HG03439 (cell line): Measurements from ENCODE around the gene WDR3.

ENCODE experiments used
- ATAC-seq: cut with Tn5 transposase; IDR thresholded peaks from one replicate; pipeline ENCODE4 v1.9.1; 2021; ENCODE audit warnings: mild to moderate bottlenecking, moderate library complexity; ENCODE audit not compliant: unreplicated experiment

Gene WDR3

DNA sequence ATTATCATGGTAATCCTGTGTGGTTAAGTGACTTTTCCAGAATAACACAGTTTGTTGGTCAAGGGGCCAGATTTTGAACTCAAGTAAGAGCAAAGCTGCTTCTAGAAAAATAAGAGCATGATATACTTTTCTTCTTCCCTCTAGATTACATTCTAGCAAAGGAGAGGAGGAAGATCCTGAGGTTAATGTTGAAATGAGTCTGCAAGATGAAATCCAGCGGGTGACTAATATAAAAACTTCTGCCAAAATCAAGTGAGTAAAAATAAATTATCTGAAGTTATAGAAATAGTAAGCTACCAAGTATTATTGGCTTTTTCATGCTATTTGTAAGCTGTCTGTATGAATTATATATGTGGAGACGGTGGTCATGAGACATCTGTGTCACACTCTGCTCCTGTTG is 12.8 kb downstream of the WDR3 start:
- no peak for ATAC-seq

GRCh38 chr1:117952386-117952785 is 22.8 kb downstream of the WDR3 start:
- no peak for ATAC-seq

DNA sequence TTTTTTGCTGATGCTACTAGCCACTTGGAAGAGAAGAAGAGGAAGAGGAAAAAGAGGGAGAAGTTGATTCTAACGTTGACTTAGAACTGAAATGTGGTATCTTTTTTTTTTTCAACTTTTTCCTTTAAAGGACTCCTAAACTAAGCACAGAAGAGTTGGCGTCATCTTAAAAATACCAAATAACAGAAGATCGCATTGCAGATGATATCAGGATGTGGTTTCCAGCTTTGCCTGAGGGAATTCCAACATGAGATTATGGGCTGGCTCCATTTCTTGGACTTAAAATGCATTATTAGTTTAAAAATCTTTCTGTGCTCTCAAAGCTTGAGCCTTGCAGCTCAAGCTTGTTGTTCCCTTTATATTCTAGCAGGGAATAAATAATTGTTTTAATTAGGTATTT is 29.8 kb downstream of the WDR3 start:
- ATAC-seq: no peak

DNA sequence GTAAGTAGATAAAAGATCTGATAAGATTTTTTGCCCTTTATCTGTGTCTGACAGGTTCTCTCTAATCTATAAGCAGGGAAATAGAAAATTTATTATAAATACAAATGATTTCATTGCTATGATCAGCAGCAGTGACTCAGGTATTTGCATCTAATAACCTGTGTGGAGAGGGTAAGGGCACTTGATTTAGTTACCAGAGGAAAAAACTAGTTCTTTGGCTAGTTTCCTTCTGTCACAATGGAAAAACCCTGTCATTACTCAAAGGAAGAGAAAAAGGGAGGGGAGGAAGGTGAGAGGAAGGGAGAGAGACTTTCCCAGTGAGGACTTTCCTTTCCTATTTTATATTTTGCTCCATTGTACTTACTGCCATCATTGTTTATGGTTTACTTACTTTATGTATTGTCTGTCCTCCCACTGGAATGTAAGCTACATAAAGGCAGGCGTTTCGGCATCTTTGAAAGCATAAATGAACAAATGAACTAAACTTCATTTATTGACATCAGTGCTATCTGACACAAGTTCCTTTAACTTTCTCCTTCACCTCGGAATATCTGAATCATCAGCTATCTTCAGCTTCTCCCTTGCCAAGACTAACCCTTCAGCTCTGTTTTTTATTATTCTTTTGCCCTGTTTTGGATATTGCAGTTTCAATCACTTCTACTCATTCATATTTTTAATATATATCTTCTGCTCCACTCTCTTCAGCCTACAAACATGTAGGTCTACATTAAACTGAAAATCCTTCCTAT is 34.9 kb downstream of the WDR3 start:
- no peak for ATAC-seq

GRCh38 chr1:117967477-117967876 is 37.9 kb downstream of the WDR3 start:
- ATAC-seq: no peak

DNA sequence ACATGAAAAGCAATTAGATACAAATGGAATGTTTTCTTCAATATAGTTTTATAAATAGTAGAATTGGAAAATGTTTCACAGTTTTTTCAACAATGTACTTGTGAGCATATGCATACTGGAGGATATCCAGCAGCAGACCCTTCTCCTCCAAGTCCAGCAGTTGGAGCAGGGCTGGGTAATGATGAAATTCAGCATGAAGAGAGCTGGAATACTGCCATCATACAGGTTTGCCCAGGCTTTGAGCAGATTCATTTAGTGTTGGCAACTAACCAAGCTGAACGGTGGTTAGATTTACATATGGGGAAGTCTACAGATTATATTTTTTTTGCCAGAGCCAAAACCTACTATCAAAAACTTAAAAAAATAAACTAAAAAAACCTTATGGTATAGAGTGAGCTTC is 38.3 kb downstream of the WDR3 start:
- ATAC-seq: no peak

GRCh38 chr1:117970252-117970651 is 40.7 kb downstream of the WDR3 start:
- no peak for ATAC-seq

DNA sequence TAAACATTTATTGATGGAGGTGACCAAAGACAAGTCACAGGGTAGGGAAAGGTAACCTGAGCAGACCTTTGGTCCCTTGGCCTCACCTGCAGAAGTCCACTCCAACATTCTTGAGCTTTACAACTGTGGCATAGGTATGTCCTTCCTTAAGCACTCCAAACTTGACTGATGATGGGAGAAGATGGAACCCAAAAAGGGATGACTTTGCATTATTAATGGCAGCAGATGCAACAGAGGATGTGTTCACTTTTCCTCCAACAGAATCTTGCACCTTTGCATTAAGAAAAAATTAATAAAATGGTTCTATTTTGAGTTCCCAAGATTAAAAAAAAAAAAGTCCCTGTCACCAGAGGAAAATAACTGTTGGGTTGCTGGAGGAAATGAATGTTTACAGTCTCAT is 42.2 kb downstream of the WDR3 start:
- ATAC-seq: no peak

- ATAC-seq: no peak
These were observed 46.8 kb downstream of the WDR3 start for GRCh38 chr1:117976381-117976780.

GRCh38 chr1:117981455-117982192 is 52.1 kb downstream of the WDR3 start:
- no peak for ATAC-seq

GRCh38 chr1:117985239-117985638 is 55.7 kb downstream of the WDR3 start:
- no peak for ATAC-seq

GRCh38 chr1:117985973-117986372 is 56.4 kb downstream of the WDR3 start:
- ATAC-seq: no peak

DNA sequence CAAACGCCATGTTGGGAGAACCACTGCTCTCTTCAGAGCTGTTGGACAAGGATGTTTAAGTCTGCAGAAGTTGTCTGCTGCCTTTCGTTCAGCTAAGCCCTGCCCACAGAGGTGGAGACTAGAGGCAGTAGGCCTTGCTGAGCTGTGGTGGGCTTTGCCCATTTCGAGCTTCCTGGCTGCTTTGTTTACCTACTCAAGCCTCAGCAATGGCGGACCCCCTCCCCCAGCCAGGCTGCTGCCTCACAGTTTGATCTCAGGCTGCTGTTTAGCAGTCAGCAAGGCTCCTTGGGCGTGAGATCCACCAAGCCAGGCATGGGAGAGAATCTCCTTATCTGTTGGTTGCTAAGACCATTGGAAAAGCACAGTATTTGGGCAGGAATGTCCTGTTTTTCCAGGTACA is 74.8 kb downstream of the WDR3 start:
- no peak for ATAC-seq

GRCh38 chr1:118007391-118007790 is 77.9 kb downstream of the WDR3 start:
- no peak for ATAC-seq

GRCh38 chr1:118008011-118008410 is 78.5 kb downstream of the WDR3 start:
- no peak for ATAC-seq

DNA sequence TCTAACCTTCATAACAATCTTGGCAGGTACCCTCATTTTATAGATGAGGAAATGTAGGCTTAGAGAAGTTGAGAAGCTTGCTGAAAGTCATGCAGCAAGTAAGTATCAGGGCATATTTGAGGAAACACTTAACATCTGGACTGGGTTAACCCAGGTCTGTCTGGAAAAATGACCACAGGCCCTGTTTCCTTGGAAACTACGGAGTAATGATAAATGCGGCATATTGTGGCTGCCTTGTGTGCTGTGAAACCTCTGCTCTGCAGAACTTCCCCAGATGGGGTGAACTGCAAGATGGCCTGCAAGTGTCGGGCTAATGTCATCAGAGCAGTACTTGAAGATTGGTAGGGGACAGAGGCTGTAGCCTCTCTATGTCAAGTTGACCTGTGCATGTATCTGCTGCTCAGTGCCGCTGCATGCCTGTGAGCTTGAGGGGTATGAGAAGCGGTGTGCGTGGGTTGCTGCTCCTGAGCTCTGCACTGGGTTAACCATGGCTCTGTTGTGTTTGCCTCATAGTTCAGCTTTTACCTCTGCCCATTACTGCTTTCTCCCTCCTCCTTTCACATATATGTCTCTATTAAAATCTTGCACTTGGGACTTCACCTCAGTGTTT is 83.1 kb downstream of the WDR3 start:
- no peak for ATAC-seq

GRCh38 chr1:118013336-118013735 is 83.8 kb downstream of the WDR3 start:
- ATAC-seq: no peak

DNA sequence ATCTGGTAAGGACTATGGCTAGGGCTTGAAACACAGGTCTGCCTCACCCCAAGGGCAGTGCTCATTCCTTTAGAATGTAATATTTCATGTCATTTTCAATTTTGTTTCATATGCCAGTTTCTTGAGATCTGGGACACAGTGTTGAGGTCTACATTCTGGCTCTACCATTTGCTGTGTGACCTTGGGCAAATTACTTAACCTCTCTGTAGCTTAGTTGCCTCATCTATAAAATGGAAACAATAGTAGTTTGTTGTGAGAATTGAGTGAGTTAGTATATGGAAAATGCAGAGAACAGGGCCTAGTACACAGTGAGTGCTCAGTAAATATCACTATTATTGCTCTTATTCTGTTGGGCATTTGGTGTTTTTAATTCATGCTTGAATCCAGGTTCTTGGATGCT is 84.4 kb downstream of the WDR3 start:
- ATAC-seq: no peak
